Astrocyte (in vitro differentiated cells and primary cell): ENCODE results near the gene CIBAR2. TPM values are rescaled to one million over a fixed set of nuclear protein-coding genes. Genes with fewer than 3 reads are reported as not detected.

Source experiments
- DNase-seq: peaks from one replicate; pipeline ENCODE4 v3.0.0-alpha.2; 2010; ENCODE audit warnings: low read depth
- FAIRE-seq: peaks from 2 replicates; lab custom pipeline; 2011; peaks lifted over from hg19 to GRCh38; lab: Jason Lieb, UNC
- H2AFZ ChIP-seq: 2 replicates; pipeline ENCODE4 v1.6.0; 2012; ENCODE audit warnings: low read depth, low read length, inconsistent platforms
- H3K27ac ChIP-seq: 2 replicates; pipeline ENCODE4 v1.5.1; 2011; ENCODE audit warnings: low read depth, low read length, inconsistent platforms
- H3K27me3 ChIP-seq: 2 replicates; pipeline ENCODE4 v1.6.0; 2011; ENCODE audit warnings: low read length, inconsistent platforms; ENCODE audit not compliant: insufficient read depth
- H3K36me3 ChIP-seq: 2 replicates; pipeline ENCODE4 v1.5.1; 2011; ENCODE audit warnings: low read length, inconsistent platforms; ENCODE audit not compliant: insufficient read depth
- H3K4me1 ChIP-seq: 2 replicates; pipeline ENCODE4 v1.5.1; 2011; ENCODE audit warnings: low read length, inconsistent platforms; ENCODE audit not compliant: insufficient read depth
- H3K4me2 ChIP-seq: 2 replicates; pipeline ENCODE4 v1.6.0; 2012; ENCODE audit warnings: low read length, inconsistent platforms
- H3K4me3 ChIP-seq: 2 replicates; pipeline ENCODE4 v1.5.1; 2011; ENCODE audit warnings: low read depth, mild to moderate bottlenecking, low read length, inconsistent platforms; ENCODE audit not compliant: insufficient read depth
- H3K79me2 ChIP-seq: 2 replicates; pipeline ENCODE4 v1.6.0; 2012; ENCODE audit warnings: mild to moderate bottlenecking, low read length, inconsistent platforms; ENCODE audit not compliant: insufficient read depth
- H3K9ac ChIP-seq: 2 replicates; pipeline ENCODE4 v1.6.0; 2012; ENCODE audit warnings: mild to moderate bottlenecking, low read length, inconsistent platforms
- H3K9me3 ChIP-seq: 2 replicates; pipeline ENCODE4 v1.5.1; 2012; ENCODE audit warnings: low read depth, mild to moderate bottlenecking, low read length, inconsistent platforms; ENCODE audit not compliant: insufficient read depth
- H4K20me1 ChIP-seq: 2 replicates; pipeline ENCODE4 v1.6.0; 2012; ENCODE audit warnings: low read length, inconsistent platforms; ENCODE audit not compliant: insufficient read depth
- H3K27ac Mint-ChIP-seq: one replicate; pipeline ENCODE4 v1.8.0; 2021; ENCODE audit warnings: mild to moderate bottlenecking, mixed read lengths; ENCODE audit not compliant: unreplicated experiment
- H3K27me3 Mint-ChIP-seq: one replicate; pipeline ENCODE4 v1.8.0; 2021; ENCODE audit warnings: low read depth, mixed read lengths; ENCODE audit not compliant: unreplicated experiment
- H3K36me3 Mint-ChIP-seq: one replicate; pipeline ENCODE4 v1.8.0; 2021; ENCODE audit warnings: low read depth, mixed read lengths; ENCODE audit not compliant: unreplicated experiment
- H3K4me1 Mint-ChIP-seq: one replicate; pipeline ENCODE4 v1.8.0; 2021; ENCODE audit warnings: low read depth, mixed read lengths; ENCODE audit not compliant: unreplicated experiment
- H3K4me3 Mint-ChIP-seq: one replicate; pipeline ENCODE4 v1.8.0; 2021; ENCODE audit warnings: mild to moderate bottlenecking, moderate library complexity, mixed read lengths; ENCODE audit not compliant: unreplicated experiment
- H3K9me3 Mint-ChIP-seq: one replicate; pipeline ENCODE4 v1.8.0; 2021; ENCODE audit warnings: mild to moderate bottlenecking, mixed read lengths; ENCODE audit not compliant: unreplicated experiment
- CTCF ChIP-seq: IDR thresholded peaks from 2 replicates; pipeline ENCODE4 v1.5.1; 2011; ENCODE audit warnings: low read depth, mild to moderate bottlenecking, inconsistent platforms, low read length, moderate library complexity; ENCODE audit not compliant: insufficient read depth
- EZH2 ChIP-seq: IDR thresholded peaks from 2 replicates; pipeline ENCODE4 v1.6.1; 2012; ENCODE audit warnings: mild to moderate bottlenecking, low read length, inconsistent platforms; ENCODE audit not compliant: insufficient read depth
- total RNA-seq: library from RNA; stranded (reverse); gene quantifications from 2 replicates; pipeline ENCODE4 v1.2.1, GENCODE V29; 2021

Gene CIBAR2
- total RNA-seq, 1 donor from 2014 or later: not detected

GRCh38 chr16:85103114-85104079 is 8.9 kb downstream of the CIBAR2 start:
- FAIRE-seq (no peak), DNase-seq (no peak)
- peaks cover 31% of the 10 kb centered on the region for H3K27me3 Mint-ChIP-seq
- Histone ChIP-seq H2AFZ (no peak overlapping the region), H3K36me3 (no peaks in the 10 kb centered on the region), H3K9me3 (no peaks in the 10 kb centered on the region), H3K4me1 (no peaks in the 10 kb centered on the region), H3K79me2 (no peaks in the 10 kb centered on the region), H3K27ac (no peak overlapping the region), H4K20me1 (no peaks in the 10 kb centered on the region), H3K9ac (no peak overlapping the region), H3K4me3 (no peak overlapping the region), H3K4me2 (no peak overlapping the region), H3K27me3 (peaks cover 3% of the 10 kb centered on the region)
- TF ChIP-seq EZH2: no peak
- TF ChIP-seq CTCF: no peak
- peaks cover 2% of the 10 kb centered on the region for H3K9me3 Mint-ChIP-seq
- no peaks in the 10 kb centered on the region for H3K4me1 Mint-ChIP-seq
- no peaks in the 10 kb centered on the region for H3K36me3 Mint-ChIP-seq
- H3K27ac Mint-ChIP-seq: peak overlapping the region; percentile 63
- H3K4me3 Mint-ChIP-seq: no peak overlapping the region

DNA sequence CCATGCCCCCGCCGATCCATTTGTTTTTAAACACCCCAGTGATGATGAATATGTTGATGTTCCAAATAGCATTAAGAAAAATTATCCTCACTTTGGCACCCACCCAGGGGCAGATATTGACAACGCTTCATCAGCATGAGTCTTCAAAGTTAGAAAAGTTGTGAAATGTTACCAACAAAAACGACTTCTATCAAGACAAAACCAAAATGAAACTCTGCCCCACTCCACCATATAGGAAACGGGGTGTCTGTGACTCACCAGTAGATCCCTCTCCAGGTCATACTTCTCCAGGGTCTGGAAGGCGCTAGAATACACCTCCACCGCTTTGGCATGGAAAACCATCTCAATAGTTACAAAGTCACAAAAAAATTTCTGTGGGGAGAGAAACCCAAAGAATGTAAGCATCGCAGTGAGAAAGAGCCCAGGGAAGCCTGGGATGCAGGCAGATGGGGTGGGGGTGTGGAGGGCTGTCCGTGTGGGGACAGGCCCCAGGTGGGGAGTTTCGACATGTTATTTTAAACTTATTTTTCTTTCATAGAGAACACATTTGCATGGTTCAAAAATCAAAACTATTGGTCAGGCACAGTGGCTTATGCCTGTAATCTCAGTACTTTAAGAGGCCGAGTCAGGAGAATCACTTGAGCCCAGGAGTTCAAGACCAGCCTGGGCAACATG is 10.2 kb downstream of the CIBAR2 start:
- H3K9me3 Mint-ChIP-seq: peaks cover 2% of the 10 kb centered on the region
- no peaks in the 10 kb centered on the region for H3K4me1 ChIP-seq
- FAIRE-seq (no peak), DNase-seq (peak; percentile 53)
- H3K9me3 ChIP-seq: no peaks in the 10 kb centered on the region
- H3K9ac ChIP-seq: no peak overlapping the region
- H2AFZ ChIP-seq: no peak overlapping the region
- TF ChIP-seq CTCF (no peak), EZH2 (no peak)
- H3K36me3 Mint-ChIP-seq: no peaks in the 10 kb centered on the region
- H3K4me3 ChIP-seq: no peak overlapping the region
- no peaks in the 10 kb centered on the region for H4K20me1 ChIP-seq
- no peaks in the 10 kb centered on the region for H3K36me3 ChIP-seq
- no peaks in the 10 kb centered on the region for H3K79me2 ChIP-seq
- H3K4me1 Mint-ChIP-seq: no peaks in the 10 kb centered on the region
- no peak overlapping the region for H3K4me2 ChIP-seq
- peaks cover 8% of the 10 kb centered on the region for H3K27me3 ChIP-seq
- no peak overlapping the region for H3K27ac ChIP-seq
- H3K27me3 Mint-ChIP-seq: peaks cover 40% of the 10 kb centered on the region
- H3K4me3 Mint-ChIP-seq: no peak overlapping the region
- no peak overlapping the region for H3K27ac Mint-ChIP-seq
